HG02884 (cell line): ENCODE measurements around the gene H1-8.

Source experiments
- ATAC-seq: cut with Tn5 transposase; IDR thresholded peaks from one replicate; pipeline ENCODE4 v1.9.1; 2021; ENCODE audit warnings: mild to moderate bottlenecking, moderate library complexity; ENCODE audit not compliant: unreplicated experiment

Gene H1-8

DNA sequence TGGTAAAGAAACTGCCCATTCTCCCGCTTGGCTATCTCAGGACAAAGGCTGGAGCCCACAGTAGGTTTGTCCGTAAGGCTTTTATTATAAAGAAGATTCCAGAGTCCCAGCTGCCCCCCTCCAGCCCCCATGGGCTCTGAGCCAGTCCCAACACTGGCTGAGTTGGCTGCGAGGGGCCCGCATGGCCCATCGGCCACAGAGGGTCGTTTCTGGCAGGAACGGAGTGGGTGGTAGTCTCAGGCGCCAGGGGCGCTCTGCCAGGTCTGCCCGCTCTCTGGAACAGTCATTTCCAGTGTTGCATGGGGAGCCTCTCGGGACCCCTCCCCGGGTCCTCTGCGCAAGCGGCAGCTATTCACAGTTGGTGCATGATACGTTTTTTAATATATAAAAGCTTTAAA, 12.2 kb downstream of the H1-8 start:
- no peak for ATAC-seq

DNA sequence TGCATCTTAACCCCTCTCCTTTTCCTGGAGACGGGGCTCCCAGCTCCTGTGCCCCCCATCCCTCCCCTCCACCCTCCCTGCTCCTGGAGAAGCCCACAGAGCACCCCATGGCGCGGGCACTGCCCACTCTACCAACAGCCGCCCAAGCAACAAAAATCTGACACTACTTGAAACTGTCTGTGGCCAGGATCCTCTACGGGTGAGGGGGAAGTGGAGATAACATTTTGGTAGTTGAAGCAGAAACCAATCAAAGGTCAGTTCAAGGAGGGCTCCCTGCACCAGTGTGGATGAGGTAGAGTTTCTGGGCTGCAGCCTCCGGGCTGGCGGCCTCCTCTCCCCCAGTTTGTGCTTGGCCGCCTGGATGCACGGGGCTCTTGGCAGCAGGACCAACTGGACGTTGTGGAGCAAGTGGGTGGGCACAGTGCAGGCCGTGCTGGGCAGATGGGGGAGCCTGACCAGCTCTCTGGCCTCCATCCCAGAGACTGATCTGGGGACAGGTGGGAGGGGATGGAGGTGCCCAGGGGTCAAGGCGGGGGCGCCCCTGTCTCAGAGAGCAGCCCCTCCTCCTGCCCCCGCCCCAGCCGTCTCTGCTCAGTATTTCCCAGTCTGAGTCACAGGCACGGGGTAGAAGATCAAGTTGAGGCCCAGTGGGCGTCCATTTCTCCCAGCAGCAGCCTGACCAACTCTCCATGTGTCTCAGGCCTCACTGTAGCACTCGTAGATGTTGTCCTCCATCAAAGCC, 12.8 kb downstream of the H1-8 start:
- no peak for ATAC-seq

DNA sequence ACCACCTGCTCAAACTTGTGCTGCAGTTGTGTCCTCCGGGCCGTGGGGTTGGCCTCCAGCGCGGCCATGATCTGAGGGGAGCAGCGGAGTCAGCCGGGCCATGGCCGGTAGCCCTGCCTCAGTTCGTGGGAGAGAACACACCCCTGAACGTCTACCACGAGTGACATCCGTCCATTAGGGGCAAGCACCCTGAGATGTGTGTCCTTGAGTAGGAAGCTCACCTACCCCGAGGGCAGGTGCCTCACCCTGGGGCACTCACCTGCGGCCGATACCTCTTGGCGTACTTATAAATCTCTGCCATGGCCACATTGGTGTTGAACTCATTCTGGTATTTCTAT, 13.4 kb downstream of the H1-8 start:
- ATAC-seq, result no peak

DNA sequence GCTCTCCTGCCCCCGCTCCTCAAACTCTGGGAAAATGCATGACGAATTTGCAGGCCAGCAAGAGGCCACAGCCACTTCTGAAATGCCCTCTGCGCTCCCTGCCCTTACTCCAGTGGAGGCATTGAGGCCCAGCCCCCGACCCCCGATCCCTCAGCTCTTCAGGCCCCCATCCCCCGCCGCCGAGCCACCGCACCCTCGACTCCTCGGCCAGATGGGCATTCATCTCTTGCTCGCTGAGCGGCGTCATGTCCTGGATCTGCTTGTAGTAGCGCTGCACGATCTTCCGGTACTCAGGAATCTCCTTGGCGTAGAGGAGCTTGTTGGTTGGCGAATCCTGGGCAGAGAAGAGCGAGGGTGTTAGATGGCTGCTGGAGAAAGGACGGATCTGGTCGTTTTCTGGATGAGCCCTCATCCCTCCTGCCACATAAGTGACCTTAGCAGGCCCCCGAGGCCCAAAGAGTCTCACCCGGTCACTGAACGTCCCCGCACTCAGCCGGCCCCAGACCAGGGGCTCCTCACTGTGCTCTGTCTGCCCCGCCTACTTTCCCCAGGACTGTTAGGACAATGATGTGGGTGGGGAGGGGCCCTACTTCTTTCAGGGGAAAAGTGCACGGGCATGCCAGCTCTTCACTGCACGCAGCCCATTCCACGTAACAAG, 14.0 kb downstream of the H1-8 start:
- ATAC-seq, result no peak

- no peak for ATAC-seq
These were observed 14.5 kb downstream of the H1-8 start for GRCh38 chr3:129557548-129557894.

DNA sequence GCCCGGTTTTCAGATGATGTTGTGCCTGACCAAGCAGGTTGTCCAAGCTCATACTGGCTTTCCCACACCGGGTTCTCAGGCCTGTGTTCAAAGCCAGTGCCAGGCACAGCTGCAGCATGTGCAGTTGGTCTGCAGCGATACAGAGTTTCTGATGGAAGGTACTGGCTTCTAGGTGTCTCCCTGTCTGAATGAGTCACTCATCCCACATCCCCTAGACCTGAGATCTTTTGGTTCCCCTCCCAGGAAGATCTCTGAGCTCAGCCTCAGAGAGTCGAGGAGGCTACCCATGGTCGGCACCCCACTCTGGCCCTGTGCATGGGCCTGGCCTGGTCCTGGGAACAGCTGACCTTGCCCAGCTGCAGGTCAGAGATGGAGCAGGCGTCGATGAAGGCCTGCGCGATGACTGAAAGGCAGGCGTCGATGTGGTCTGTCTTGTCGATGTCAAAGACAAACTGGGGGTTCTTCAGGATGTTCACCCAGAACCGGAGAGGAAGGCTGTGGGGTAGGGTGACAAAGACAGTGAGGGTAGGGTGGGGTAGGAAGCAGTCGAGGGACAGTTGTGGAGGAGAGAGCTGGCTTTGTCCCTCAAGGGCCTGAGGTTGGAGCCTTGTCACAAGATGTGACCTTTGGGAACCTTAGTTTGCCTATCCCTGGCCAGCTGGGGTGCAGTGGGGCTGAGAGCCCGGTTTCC, 15.3 kb downstream of the H1-8 start:
- no peak for ATAC-seq

DNA sequence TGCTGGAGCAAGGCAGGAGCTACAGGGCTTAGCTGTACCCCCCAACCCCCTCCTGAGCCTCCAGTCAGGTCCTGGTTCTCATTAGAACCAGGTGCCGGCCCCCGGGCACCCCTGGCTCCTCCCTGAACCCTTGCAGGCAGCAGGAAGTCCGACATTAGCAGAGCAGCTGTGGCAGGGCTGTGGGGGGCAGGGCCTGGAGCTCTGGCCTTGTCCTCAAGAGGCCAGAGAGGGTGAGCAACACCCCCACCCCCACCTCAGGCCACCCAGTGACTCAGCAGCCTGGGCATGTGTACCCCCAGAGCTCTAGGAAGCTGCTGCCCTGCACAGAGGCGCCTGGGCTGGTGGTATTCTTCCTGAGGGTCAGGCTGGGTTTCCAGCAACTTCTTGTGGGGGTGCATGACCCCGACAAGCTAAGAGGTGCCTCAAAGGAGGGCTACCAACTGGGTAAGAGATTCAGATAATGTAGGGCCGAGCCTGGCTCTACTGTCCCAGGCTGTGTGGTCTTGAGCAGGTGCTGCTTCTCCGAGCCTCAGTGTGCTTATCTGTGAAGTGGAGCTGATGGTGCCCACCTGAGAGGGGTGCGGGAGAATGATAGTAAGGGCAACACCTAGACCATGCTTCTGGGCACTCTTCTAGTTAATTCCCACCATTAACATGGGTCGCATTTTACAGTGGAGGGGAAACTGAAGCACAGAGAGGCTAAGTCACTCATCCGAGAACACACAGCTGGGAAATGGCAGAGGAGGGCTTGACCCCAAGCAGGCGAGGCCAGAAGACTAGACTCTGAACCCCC, 16.0 kb downstream of the H1-8 start:
- ATAC-seq, result no peak

- no peak for ATAC-seq
These were observed 16.6 kb downstream of the H1-8 start for GRCh38 chr3:129559565-129560079.

DNA sequence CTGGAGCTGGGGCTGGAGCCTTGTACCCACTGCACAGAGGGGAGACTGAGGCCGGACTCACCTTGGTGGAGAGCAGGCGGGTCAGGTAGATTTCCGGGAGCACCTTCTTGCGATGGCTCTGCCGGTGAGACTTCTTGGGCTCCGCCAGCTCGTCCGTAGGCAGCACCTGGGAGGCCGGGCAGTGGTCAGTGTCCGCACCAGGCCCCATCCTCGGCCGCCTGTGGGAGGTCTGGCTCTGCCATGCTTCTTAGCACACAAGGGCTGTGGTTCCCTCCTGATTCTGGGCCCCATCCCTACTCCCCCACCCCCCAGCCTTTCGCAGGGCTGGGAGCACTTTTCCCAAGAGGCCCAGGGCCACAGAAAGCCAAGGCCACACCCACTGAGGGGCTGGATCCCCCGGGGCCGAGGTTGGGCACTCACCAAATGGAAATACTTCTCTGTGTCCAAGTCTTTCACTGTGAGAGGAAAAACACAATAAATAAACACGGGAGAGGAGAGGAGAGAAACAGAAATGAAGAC, 17.4 kb downstream of the H1-8 start:
- no peak for ATAC-seq

GRCh38 chr3:129560911-129561594, 18.1 kb downstream of the H1-8 start:
- ATAC-seq, result no peak

DNA sequence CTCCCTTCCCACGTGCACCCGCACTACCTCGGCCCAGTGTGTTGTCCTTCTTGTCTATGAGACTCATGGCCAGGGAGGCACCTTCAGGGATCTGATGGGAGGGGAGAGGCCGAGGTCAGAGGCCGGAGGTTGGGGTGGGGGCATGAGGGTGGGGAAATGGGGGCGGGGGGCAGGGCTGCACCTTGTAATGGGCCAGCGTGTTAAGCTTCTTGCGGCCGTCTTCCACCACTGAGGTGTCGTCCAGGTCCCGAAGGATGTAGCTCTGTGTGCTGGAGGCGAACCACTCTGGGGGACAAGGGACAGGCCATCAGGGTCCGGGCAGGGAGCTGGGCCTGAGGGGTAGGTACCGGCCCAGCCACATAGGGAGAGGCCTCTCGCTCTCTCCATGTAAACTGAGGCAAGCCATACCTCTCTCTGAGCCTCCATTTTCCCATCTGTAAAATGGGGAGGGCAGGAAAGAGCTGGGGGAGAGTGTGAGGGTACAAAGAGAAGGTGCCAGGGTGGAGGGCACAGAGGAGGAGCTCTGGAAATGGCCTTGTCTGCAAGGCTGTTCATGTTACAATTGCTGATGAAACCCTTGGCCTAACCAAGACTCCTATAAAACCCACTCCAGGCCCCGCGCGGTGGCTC, 18.8 kb downstream of the H1-8 start:
- ATAC-seq, result no peak

- no peak for ATAC-seq
These were observed 19.8 kb downstream of the H1-8 start for GRCh38 chr3:129562803-129563202.

GRCh38 chr3:129563332-129563731, 20.4 kb downstream of the H1-8 start:
- no peak for ATAC-seq

DNA sequence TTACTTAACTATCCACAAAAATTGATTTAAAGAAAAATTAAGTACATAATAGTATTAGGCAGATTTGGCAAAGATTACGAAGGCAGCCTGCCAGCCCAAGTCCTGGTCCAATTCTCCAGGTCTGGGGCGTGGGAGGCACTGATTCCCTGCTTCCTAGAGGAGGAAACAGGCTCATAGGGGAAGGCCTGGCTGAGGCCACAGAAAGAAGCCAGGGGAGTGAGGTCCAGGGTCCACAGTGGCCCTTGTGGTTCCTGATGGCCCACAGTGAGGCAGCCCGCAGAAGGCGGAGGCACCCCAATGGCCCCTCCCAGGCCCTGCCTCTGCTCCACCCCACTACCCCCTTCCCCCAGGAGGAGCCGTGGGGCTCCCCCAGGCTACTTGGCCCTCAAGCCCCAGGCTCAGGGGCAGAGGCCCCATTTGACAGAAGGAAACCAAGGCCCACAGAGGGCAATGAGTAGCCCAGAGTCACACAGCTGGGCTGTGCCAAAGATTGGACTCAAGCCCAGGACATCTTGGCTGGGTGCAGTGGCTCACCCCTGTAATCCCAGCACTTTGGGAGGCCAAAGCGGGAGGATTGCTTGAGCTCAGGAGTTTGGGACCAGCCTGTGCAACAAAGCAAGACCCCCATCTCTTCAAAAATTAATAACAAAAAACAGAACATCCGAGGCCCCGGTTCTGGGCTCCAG, 21.0 kb downstream of the H1-8 start:
- ATAC-seq, result no peak

DNA sequence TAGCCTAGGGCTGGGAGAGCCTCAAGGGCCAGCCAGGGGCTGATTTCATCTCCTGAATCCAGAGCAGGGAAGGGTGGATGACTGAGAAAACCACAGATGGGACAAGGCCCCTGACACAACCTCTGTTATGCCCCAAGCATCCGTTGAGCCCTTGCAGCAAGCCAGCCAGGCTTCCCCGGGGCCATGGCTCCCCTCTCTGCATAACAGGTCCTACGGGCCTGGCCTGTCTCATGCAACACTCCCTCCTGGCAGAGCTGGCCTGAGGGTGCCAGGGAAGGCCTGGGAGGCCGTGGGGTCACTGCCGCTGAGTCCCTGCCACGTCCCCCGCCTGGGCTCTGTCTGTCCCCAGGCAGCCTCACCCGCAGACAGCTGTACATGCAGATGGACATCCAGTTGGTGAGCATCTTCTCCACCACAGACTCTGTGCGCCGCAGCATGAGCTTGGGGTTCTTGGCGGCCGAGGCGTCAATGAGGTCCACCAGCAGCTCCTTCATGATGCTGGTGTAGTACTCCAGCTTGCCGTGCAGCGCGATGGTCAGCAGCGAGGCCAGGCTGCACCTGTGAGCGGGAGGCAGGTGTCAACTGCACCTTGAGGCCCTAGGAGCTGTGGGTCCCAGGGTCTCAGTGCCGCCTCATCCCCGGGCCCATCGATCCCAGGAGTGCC, 22.1 kb downstream of the H1-8 start:
- ATAC-seq, result no peak

DNA sequence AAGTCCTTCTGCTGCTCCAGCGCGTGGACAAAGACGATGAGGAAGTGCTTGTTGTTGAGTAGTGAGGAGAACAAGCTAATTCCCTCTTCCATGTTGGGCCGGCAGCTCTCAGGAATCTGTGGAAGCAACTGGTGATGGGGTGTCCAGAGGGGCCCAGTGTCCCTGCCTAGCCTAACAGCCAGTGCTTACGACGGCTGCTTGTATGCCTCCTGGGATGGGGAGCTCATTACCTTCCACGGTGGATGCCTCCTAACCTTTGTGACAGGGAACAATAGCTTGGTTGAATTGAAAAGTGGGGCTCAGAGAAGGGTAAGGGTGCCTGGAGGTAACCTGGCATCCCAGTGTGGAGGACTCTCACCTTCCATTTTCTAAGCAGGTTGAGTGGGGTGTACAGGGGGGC, 22.9 kb downstream of the H1-8 start:
- no peak for ATAC-seq

GRCh38 chr3:129567176-129567705, 24.3 kb downstream of the H1-8 start:
- ATAC-seq, result no peak

GRCh38 chr3:129567939-129568338, 25.0 kb downstream of the H1-8 start:
- no peak for ATAC-seq

DNA sequence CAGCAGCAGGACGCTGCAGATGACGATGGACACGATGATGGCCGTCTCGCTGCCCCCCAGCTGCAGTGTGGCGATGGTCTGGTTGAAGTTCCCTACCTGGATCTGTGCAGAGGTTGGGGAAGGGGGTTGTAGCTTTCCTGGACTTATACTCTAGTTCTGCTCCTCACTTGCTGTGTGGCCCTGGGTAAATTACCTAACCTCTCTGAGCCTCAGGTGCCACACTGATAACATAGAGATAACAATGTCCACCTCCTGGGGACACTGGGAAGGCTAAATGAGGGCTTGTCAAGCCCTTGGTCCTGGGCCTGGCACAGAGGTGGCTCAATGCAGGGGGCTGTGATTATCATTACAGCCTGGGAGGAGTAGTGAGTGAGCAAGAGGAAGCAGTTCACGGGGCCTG, 26.9 kb downstream of the H1-8 start:
- no peak for ATAC-seq
